Measurements from ENCODE around the gene C16orf46.
"Not testable (repeated sequence)": the region's sequence is repeated elsewhere in the genome, so short reads cannot be mapped to it uniquely, and the experiment has no call there.

C16orf46 gene, protein sequence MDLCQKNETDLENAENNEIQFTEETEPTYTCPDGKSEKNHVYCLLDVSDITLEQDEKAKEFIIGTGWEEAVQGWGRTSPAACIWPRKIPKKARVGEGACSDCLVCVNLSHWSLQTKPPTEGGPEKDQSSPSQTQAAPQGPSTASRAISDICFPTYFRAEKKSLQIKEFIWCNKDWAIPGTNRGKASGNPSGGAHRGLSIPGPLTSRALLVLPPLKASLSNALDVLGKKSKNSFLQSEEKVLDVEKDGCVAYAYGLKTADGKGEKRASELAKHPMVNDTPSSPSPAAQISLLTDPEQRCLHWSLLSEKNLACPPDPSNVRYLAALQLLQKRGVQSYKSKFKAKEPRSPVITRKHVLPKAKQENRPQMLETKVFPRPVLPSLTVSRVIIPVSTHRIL

DNA sequence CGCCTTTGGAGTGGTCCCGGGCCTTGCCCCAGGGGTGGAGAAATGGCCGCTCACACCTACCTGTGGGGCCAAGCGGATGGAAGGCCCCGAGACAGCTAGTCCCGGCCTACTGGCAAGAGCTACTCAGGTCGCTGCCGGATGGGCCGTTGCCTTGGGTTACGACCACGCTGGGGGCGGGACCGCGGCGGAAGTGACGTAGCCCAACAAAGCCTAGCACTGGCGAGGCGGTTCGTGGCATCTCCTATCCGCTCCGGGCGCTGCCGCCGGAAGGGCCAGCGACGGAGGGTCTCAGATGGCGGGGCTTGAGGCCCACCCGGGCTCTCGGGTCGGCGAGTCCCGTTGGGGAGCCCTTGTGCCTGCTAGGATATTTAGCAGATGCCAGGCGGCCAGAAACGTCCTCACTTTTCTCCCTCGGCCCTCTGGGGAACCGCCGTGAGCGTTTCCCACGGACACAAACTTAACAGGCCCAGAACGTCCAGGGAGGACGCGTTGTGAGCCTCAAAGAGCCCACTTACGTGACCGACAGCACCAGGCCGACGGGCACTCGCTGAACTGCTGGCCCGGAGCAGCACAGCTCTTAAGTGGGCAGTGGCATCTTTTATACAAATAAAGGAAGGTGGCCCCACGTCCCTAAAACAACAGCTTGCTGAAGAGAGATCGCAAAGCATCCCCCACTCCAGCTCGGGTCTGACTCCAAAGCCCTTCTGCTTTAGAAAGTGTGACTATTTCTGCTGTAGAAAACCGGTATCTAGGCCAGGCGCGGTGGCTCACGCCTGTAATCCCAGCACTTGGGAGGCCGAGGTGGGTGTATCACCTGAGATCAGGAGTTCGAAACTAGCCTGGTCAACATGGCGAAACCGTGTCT, at the start of gene C16orf46:
TSS of gene C16orf46 (minus strand) at position 163 of the 865 bp plus-strand sequence. CDS start 13,283 bp downstream, outside the sequence.
- TF ChIP-seq, protein P1, sequence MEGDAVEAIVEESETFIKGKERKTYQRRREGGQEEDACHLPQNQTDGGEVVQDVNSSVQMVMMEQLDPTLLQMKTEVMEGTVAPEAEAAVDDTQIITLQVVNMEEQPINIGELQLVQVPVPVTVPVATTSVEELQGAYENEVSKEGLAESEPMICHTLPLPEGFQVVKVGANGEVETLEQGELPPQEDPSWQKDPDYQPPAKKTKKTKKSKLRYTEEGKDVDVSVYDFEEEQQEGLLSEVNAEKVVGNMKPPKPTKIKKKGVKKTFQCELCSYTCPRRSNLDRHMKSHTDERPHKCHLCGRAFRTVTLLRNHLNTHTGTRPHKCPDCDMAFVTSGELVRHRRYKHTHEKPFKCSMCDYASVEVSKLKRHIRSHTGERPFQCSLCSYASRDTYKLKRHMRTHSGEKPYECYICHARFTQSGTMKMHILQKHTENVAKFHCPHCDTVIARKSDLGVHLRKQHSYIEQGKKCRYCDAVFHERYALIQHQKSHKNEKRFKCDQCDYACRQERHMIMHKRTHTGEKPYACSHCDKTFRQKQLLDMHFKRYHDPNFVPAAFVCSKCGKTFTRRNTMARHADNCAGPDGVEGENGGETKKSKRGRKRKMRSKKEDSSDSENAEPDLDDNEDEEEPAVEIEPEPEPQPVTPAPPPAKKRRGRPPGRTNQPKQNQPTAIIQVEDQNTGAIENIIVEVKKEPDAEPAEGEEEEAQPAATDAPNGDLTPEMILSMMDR (IDR thresholded peaks at IDR 0.05; ENCODE audit: low read depth, low read length): no peak

DNA sequence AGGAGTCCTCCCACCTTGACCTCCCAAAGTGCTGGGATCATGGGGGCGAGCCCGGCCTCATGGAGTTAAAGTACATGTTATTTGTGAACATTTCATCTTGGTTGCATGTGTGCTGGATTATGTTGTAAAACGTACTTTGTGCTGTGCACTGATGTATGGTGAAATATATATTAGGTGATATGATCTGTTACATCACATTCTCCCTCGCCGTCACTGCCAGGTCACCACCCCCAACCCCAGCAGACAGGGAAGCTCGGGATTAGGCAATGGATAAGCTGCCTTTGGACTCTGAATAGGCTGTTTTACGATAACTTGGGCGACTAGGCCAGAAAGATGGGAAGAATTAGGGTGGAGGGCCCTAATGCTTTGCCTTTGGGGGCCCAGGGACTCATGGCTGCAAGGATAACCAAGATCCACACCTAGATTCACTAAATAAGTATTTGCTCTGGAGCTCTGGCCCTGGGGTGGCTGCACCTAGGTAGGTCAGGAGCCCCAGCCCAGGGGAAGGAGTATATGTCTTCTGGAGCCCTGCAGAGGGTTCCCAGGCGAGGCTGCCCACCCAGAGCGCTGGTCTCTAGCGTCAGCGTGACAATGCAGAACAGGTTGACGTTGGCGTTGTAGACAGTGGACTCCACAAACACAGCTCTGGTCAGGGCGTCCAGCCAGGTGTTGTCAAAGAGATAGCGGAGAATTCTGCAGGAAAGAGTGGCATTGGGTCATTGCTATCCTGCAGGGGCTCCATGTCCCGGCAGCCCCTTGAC, 46.2 kb upstream of the C16orf46 start:
- no peak for DNase-seq (ENCODE audit: low read depth in 2 of 2)
- TF ChIP-seq, protein P1 (IDR thresholded peaks at IDR 0.05; ENCODE audit: low read depth, low read length): no peak
- H3K4me3 ChIP-seq (replicated peaks in 1 of 2; ENCODE audit: low read depth in 2 of 2, low read length in 2 of 2): no peak overlapping the region

More for the DNA sequence above, at the start of gene C16orf46:
- peak within 1 kb of the TSS; percentile 75 to 82 for H3K4me3 ChIP-seq (replicated peaks in 1 of 2; ENCODE audit: low read depth in 2 of 2, low read length in 2 of 2)
- peak; percentile 96 to 97 for DNase-seq (ENCODE audit: low read depth in 2 of 2)

DNA sequence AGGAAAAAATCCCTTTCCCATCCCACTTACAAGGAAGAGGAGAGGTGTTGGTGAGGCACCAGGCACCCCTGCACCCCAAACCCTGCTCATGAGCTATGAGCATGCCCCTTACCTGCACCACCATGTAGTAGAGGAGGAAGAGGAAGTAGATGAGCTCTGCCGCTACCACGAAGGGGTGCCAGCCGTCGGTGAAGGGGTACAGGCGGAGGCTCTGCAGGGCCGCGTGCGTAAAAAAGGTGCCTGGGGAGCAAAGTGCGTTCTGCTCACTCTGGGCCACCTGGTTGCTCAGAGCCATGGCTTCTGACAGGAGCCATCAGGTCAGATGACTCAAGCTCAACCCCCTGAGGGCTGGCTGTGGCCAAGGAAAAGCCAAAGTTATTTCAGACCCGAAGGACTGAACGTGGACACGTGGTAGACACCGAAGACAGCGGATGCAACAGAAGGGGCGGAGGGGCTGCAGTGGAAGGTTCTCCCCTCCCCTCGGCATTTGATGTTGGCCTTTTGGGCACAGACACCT, 44.5 kb upstream of the C16orf46 start:
- TF ChIP-seq, protein P1 (IDR thresholded peaks at IDR 0.05; ENCODE audit: low read depth, low read length): no peak
- DNase-seq (ENCODE audit: low read depth in 2 of 2): no peak
- H3K4me3 ChIP-seq (replicated peaks in 1 of 2; ENCODE audit: low read depth in 2 of 2, low read length in 2 of 2): no peak overlapping the region

DNA sequence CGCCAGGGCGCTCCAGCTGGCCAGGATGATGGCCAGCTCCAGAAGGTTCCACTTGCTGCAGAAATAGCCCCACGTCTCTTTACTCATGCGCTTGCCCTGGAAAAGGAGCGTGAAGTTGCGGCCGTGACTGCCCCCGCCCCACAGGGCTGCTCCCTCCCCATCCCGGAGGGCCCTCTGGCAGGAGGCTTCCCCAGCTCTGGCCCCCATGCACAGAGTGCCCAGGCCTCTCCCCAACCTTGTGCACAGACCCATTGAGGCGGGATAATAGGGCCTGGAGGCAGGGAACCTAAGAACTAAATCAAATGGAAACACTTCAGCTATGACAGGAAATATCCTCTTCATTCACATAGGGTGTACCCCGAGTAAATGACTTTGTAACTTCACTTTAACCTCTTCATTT, 40.4 kb upstream of the C16orf46 start:
- H3K4me3 ChIP-seq (replicated peaks in 1 of 2; ENCODE audit: low read depth in 2 of 2, low read length in 2 of 2): no peak overlapping the region
- TF ChIP-seq, protein P1 (IDR thresholded peaks at IDR 0.05; ENCODE audit: low read depth, low read length): no peak
- DNase-seq (ENCODE audit: low read depth in 2 of 2): no peak

DNA sequence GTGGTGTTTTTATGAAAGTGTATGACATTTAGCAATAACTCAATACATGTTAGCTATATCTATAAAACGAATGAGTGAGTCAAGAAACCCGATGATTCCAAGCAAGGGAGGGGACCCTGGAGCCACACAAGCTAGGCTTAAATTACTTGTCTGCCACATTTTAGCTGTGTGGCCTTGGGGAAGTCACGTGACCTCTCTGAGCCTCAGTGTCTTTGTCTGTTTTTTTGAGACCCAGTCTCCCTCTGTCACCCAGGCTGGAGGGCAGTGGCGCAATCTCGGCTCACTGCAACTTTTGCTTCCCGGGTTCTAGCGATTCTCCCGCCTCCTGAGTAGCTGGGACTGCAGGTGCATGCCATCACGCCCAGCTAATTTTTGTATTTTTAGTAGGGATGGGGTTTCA, 39.2 kb upstream of the C16orf46 start:
- H3K4me3 ChIP-seq (replicated peaks in 1 of 2; ENCODE audit: low read depth in 2 of 2, low read length in 2 of 2): no peak overlapping the region
- TF ChIP-seq, protein P1 (IDR thresholded peaks at IDR 0.05; ENCODE audit: low read depth, low read length): no peak
- no peak for DNase-seq (ENCODE audit: low read depth in 2 of 2)

DNA sequence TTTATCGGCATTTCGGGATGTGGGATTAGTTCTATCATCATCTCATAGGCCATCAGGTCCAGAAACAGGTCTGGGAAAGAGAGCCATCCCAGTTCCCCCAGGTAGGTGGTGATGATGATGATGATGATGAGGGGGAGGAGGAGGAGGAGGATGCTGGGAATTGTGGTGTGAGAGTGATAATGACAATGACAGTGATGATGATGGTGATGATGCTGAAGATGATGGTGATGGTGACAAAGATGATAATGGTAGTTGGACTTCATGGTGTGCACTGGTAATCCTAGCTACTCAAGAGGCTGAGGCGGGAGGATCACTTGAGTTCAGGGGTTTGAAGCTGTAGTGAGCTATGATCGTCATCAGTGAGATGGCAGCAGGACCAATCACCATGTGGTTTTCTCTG, 35.4 kb upstream of the C16orf46 start:
- no peak overlapping the region for H3K4me3 ChIP-seq (replicated peaks in 1 of 2; ENCODE audit: low read depth in 2 of 2, low read length in 2 of 2)
- no peak for DNase-seq (ENCODE audit: low read depth in 2 of 2)
- TF ChIP-seq, protein P1 (IDR thresholded peaks at IDR 0.05; ENCODE audit: low read depth, low read length): no peak

DNA sequence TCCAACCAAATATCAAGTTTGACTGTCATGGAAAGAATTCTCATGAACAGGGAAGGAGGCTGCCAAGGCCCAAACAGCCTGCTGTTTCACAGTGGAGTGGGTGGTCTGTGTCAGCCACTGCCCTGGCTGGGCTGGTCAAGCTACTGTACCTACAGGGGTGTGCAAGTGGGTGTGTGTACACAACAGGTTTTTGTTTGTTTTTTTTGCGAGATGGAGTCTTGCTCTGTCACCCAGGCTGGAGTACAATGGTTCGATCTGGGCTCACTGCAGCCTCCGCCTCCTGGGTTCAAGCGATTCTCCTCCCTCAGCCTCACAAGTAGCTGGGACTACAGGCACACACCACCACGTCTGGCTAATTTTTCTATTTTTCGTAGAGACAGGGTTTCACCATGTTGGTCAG, 32.2 kb upstream of the C16orf46 start:
- not testable (repeated sequence) for H3K4me3 ChIP-seq (replicated peaks in 1 of 2; ENCODE audit: low read depth in 2 of 2, low read length in 2 of 2); DNase-seq (ENCODE audit: low read depth in 2 of 2)
